HG03521 (cell line): Measurements from ENCODE around the gene FOXO6.

Source experiments
- ATAC-seq: cut with Tn5 transposase; IDR thresholded peaks from one replicate; pipeline ENCODE4 v1.9.1; 2021; ENCODE audit warnings: mild to moderate bottlenecking, moderate library complexity; ENCODE audit not compliant: unreplicated experiment

The FOXO6 gene

GRCh38 chr1:41380979-41381691 is 19.9 kb downstream of the FOXO6 start:
- ATAC-seq = no peak

GRCh38 chr1:41381692-41382479 is 20.7 kb downstream of the FOXO6 start:
- ATAC-seq = no peak

- ATAC-seq = no peak
Observed at GRCh38 chr1:41382480-41383090, 21.4 kb downstream of the FOXO6 start.

DNA sequence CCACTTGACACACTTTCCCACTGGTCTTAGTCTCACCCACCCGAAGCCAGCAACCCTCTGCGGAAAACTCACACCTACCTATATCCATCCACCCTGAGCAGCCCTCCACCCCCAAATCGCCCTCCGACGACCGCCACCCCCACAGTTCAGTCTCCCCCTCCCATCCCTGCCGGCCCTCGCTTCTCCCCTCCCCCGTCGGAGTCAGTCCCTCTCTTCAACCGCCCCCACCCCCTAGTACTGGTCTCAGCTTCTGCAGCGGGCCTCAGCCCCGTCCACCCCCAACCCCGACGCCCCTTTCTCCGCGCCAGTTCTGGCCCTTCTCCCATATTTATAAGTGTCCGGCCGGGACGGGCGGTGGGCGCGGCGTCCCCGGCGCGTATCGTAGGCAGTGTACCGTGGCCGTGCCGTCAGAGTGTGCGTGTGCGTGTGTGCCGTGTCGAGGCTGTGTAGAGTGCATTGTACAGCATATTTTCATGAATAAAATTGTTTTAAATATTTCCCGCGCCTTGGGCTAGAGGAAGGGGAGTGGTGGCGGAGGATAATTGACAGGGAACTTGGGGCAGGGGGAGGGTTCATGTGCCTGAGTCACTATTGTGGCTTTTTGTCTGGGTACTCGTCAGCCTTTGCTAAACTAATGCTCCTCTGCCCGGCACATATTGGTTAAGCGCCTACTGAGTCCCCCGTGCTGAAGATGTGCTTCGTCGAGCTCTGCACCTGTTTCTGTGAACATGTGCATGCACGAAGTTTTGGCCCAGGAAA is 22.0 kb downstream of the FOXO6 start:
- no peak for ATAC-seq

- no peak for ATAC-seq
Observed at GRCh38 chr1:41384579-41384978, 23.3 kb downstream of the FOXO6 start.

GRCh38 chr1:41385398-41386195 is 24.4 kb downstream of the FOXO6 start:
- ATAC-seq = no peak

DNA sequence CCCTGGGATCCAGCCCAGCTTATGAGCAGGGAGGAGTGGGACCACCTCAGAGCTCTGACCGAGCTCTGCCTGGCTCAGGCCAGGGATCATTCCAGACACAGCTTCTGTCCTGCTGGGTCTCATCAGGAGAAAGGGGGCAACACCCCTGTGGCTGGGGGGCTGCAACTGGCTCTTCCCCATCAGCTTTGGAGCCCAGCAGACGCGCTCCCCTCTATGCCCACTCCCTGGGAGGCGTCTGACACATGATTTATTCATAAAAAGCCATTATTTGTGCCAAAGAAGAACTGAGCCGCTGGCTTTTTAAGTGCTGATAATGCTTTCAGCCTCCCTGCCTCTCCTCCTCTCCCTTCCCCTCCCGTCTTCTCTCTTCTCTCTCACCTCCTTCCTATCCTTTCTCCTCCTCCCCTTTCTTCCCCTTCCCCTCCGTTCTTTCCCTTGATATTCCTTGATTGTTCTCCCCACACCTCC is 25.0 kb downstream of the FOXO6 start:
- ATAC-seq = no peak

GRCh38 chr1:41387667-41388091 is 26.4 kb downstream of the FOXO6 start:
- ATAC-seq = no peak

- ATAC-seq = no peak
Observed at GRCh38 chr1:41388510-41388909, 27.3 kb downstream of the FOXO6 start.

DNA sequence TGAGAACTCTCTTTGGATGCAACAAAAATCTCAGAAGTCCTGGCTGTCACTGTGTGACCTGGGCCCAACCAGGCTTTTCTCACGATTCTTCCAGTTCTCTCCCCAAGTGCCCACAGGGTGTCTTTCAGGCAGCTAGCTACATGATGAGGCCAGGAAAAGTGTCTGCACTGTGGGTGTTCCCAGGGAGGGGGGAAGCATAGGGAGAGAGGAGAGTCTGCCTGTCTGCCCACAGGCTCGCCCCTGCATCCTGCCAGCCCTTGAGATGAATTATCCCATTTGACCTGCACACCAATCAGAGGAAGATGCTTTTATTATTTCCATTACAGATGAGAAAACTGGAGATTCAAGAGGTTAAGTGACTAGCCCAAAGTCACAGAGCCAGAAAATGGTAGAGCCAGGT is 27.8 kb downstream of the FOXO6 start:
- ATAC-seq = no peak

GRCh38 chr1:41390166-41390565 is 28.9 kb downstream of the FOXO6 start:
- no peak for ATAC-seq

- no peak for ATAC-seq
Observed at GRCh38 chr1:41390573-41390972, 29.3 kb downstream of the FOXO6 start.

DNA sequence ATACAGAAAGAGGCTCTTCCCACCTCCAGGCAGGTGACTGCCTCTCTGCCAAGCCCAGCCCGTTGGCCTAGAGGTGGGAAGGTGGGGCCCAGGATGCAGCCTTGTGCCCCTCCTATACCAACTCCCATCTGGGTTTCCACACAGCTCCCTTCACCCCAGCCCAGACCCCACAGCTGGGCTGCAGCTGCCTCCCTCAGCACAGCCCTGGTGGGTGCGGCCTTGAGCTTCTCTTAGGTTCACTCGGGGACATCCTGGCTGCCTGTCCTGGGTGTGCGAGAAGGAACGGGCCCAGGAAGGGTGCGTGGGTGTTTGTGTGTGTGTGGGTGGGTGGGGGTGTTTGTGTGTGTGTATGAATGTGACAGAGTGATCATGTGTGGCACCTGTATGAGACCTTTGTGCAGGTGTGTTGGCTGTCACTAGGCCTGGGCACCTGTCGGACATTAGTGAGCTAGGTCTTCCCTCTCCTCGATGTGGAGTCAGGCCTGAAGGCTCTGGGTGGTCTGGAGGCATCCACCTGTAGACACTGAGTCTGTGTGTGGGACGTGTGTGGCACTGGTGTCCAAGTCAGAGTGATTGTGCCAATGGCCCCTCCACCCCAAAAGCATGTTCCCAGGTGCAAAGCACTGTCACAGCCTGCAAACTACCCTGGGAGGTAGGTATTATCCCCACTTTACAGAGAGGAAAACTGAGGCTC is 30.7 kb downstream of the FOXO6 start:
- ATAC-seq = no peak

GRCh38 chr1:41392528-41392924 is 31.3 kb downstream of the FOXO6 start:
- no peak for ATAC-seq

GRCh38 chr1:41393716-41394368 is 32.6 kb downstream of the FOXO6 start:
- ATAC-seq = no peak

DNA sequence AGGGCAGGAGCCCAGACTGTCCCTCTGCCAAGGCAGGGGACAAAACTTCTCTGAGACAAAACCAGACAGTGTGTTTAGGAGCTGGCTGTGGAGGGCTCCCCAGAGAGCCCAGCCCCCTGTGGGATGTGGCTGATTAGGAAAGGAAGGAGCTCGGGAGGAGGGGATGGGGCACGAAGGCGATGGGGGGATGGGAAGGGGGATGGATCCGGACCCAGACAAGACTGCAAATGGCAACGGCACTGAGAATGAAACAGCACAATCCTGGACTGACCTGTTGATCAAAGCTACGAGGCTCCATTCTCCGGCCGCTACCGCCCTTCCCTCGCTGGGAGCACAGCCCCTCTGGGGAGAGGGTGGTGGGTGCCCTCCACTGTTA is 33.1 kb downstream of the FOXO6 start:
- ATAC-seq = no peak

- no peak for ATAC-seq
Observed at GRCh38 chr1:41394959-41395956, 34.0 kb downstream of the FOXO6 start.

DNA sequence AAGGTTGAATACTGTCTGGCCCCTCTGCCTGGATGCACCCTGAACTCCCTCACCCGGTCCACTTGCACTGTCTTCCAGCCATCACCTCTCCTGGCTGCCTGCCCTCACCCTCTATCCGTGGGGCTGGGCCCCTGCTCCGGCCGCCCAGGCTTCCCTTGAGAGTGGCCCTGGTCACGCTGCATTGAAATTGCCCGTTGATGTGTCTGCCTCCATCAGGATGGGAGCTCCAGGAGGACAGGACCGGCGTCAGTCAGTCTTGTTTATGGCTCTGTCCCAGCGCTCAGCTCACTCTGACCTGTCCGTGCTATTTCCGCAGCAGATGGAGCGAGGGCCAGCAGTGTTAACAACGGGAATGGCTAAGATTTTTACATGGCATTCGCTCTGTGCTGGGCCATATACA is 34.9 kb downstream of the FOXO6 start:
- no peak for ATAC-seq
